NCI-H69 (cell line): ENCODE measurements around the gene RNPS1.
A peak's percentile ranks its signal among the peaks of the same experiment; 100 is the strongest.
"Not testable (repeated sequence)": the region's sequence is repeated elsewhere in the genome, so short reads cannot be mapped to it uniquely, and the experiment has no call there.

Source experiments
- DNase-seq: peaks from one replicate; lab custom pipeline; 2025; lab: John Stamatoyannopoulos, UW

RNPS1 gene

GRCh38 chr16:2257726-2258125, 10.2 kb downstream of the RNPS1 start:
- no peak for DNase-seq

- DNase-seq: no peak
These were observed 11.3 kb downstream of the RNPS1 start for GRCh38 chr16:2256531-2257140.

GRCh38 chr16:2253293-2253692, 14.6 kb downstream of the RNPS1 start:
- DNase-seq: no peak

- DNase-seq: no peak
These were observed 15.1 kb downstream of the RNPS1 start for GRCh38 chr16:2252806-2253148.

- DNase-seq: peak; percentile 97
These were observed 16.4 kb downstream of the RNPS1 start, which contains the start of gene ECI1 for GRCh38 chr16:2251296-2252111. TSS of gene ECI1 (minus strand) at chr16:2251587. CDS start at chr16:2251566, 21 bp downstream.

GRCh38 chr16:2250652-2251295, 17.2 kb downstream of the RNPS1 start:
- DNase-seq: peak; percentile 68

GRCh38 chr16:2246301-2246885, 21.5 kb downstream of the RNPS1 start:
- DNase-seq: no peak

- DNase-seq: no peak
These were observed 22.8 kb downstream of the RNPS1 start for GRCh38 chr16:2244926-2245795.

- no peak for DNase-seq
These were observed 23.6 kb downstream of the RNPS1 start for GRCh38 chr16:2244301-2244700.

- no peak for DNase-seq
These were observed 24.1 kb downstream of the RNPS1 start for GRCh38 chr16:2243781-2244180.

- DNase-seq: no peak
These were observed 24.8 kb downstream of the RNPS1 start for GRCh38 chr16:2243031-2243528.

GRCh38 chr16:2242598-2242997, 25.3 kb downstream of the RNPS1 start:
- no peak for DNase-seq

- DNase-seq: not testable (repeated sequence)
These were observed 27.6 kb downstream of the RNPS1 start for GRCh38 chr16:2240331-2240730.

- peak; percentile 42 for DNase-seq
These were observed 28.9 kb downstream of the RNPS1 start for GRCh38 chr16:2238838-2239675.

- peak; percentile 28 for DNase-seq
These were observed 29.6 kb downstream of the RNPS1 start for GRCh38 chr16:2238150-2238837.

GRCh38 chr16:2237493-2238149, 30.3 kb downstream of the RNPS1 start:
- DNase-seq: peak; percentile 50

- no peak for DNase-seq
These were observed 30.8 kb downstream of the RNPS1 start for GRCh38 chr16:2237102-2237482.

- DNase-seq: peak; percentile 30
These were observed 31.4 kb downstream of the RNPS1 start, which contains the start of gene DNASE1L2 for GRCh38 chr16:2236337-2237101. TSS of gene DNASE1L2 (plus strand) at chr16:2236444. CDS start at chr16:2236817, 373 bp downstream.
